PC-3 (cell line): ENCODE data around the gene SEPTIN12.

Experiments
- EZH2 ChIP-seq: fragments of 300-600 bp; sonication (generic); IDR thresholded peaks from one replicate; pipeline ENCODE4 v1.6.1; 2017; ENCODE audit warnings: antibody characterized with exemption, mild to moderate bottlenecking, low read length; ENCODE audit not compliant: unreplicated experiment
- EZH2phosphoT487 ChIP-seq: fragments of 300-600 bp; sonication (generic); IDR thresholded peaks from 2 replicates; pipeline ENCODE4 v1.6.1; 2018; ENCODE audit warnings: mild to moderate bottlenecking, antibody characterized with exemption, low read length, borderline replicate concordance
- TF ChIP-seq, protein P1 (sequence below): fragments of 300-600 bp; sonication (generic); conservative IDR thresholded peaks from 2 replicates; pipeline ENCODE4 v1.5.1; 2017; ENCODE audit warnings: antibody characterized with exemption, low read depth, mild to moderate bottlenecking, low read length

DNA sequence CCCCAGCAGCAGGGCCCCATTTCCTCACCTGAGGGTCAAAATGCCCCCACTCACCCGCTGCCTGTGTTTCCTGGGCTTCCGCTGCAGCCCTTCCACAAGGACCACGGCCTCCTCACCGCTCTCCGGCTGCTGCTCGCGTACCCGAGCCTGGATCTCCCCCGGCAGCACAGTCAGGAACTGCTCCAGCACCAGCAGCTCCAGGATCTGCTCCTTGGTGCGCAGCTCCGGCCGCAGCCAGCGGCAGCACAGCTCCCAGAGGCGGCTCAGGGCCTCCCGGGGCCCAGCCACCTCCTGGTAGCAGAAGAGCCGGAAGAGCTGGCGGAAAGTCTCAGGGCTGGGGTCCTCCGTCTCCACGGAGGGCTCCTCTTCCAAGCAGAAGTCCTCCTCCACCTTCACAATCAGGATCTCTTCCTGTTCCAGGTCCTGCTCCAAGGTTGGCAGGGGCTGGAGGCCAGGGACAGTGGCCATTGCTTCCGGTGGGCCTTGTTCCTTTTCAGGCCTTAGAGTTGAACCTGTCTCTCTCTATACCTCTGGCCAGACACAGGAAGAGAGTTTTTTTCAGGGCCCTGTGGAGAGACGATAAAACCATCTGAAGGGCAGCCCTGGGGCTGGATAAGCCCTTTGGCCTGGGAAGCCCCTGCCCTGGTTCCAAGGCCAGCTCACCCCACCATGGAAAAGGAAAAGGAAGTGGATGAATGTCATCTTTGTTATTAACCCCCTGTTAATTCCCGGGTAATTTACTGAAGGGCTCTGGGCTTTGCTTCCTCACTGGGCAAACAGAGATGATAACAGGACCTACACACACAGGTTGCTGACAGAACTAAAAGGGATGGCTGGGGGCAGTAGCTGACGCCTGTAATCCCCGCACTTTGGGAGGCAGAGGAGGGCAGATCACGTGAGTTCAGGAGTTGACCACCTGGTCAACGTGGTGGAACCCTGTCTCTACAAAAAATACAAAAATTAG is 22.4 kb downstream of the SEPTIN12 start:
- TF ChIP-seq, protein P1, sequence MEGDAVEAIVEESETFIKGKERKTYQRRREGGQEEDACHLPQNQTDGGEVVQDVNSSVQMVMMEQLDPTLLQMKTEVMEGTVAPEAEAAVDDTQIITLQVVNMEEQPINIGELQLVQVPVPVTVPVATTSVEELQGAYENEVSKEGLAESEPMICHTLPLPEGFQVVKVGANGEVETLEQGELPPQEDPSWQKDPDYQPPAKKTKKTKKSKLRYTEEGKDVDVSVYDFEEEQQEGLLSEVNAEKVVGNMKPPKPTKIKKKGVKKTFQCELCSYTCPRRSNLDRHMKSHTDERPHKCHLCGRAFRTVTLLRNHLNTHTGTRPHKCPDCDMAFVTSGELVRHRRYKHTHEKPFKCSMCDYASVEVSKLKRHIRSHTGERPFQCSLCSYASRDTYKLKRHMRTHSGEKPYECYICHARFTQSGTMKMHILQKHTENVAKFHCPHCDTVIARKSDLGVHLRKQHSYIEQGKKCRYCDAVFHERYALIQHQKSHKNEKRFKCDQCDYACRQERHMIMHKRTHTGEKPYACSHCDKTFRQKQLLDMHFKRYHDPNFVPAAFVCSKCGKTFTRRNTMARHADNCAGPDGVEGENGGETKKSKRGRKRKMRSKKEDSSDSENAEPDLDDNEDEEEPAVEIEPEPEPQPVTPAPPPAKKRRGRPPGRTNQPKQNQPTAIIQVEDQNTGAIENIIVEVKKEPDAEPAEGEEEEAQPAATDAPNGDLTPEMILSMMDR: no peak
- no peak for TF ChIP-seq EZH2
- no peak for TF ChIP-seq EZH2phosphoT487
